NB4 (cell line): ENCODE measurements around the gene STOX2.

Source experiments
- CTCF ChIP-seq: IDR thresholded peaks from one replicate; pipeline ENCODE4 v1.5.1; 2012; ENCODE audit warnings: low read depth, low read length
- MAX ChIP-seq: IDR thresholded peaks from 2 replicates; pipeline ENCODE4 v1.6.1; 2011; ENCODE audit warnings: low read depth, low read length
- MYC ChIP-seq: IDR thresholded peaks from 2 replicates; pipeline ENCODE4 v1.6.1; 2011; ENCODE audit warnings: low read depth, low read length
- POLR2A ChIP-seq: IDR thresholded peaks from 2 replicates; pipeline ENCODE4 v1.6.1; 2011; ENCODE audit warnings: mild to moderate bottlenecking; ENCODE audit not compliant: insufficient read length; ENCODE audit errors: extremely low read depth

GRCh38 chr4:183961795-183962194 lies 56.7 kb downstream of the STOX2 start:
- TF ChIP-seq POLR2A (no peak), CTCF (no peak), MAX (no peak), MYC (no peak)
